H9 (cell line): ENCODE data around the gene C20orf202. TPM values are rescaled to one million over a fixed set of nuclear protein-coding genes. Genes with fewer than 3 reads are reported as not detected.

Experiments used
- DNase-seq: peaks from one replicate; pipeline ENCODE4 v3.0.0-alpha.2; 2017
- H2AFZ ChIP-seq: one replicate; pipeline ENCODE4 v1.6.1; 2013; ENCODE audit warnings: mild to moderate bottlenecking, low read length, control low read depth, moderate library complexity
- H2AK5ac ChIP-seq: 2 replicates; pipeline ENCODE4 v1.6.1; 2013; ENCODE audit warnings: low read length, control low read depth, mixed read lengths; ENCODE audit not compliant: insufficient read length
- H2BK120ac ChIP-seq: one replicate; pipeline ENCODE4 v1.6.1; 2013; ENCODE audit warnings: low read depth, mild to moderate bottlenecking, low read length, control low read depth, inconsistent platforms; ENCODE audit not compliant: poor library complexity, severe bottlenecking
- H2BK12ac ChIP-seq: 2 replicates; pipeline ENCODE4 v1.6.1; 2013; ENCODE audit warnings: low read length, control low read depth, mixed read lengths, low read depth; ENCODE audit not compliant: insufficient read length
- H2BK15ac ChIP-seq: 2 replicates; pipeline ENCODE4 v1.6.1; 2013; ENCODE audit warnings: low read depth, low read length, control low read depth
- H2BK20ac ChIP-seq: one replicate; pipeline ENCODE4 v1.6.1; 2013; ENCODE audit warnings: low read depth, mild to moderate bottlenecking, low read length, control low read depth, inconsistent platforms; ENCODE audit not compliant: poor library complexity, severe bottlenecking
- H2BK5ac ChIP-seq: 2 replicates; pipeline ENCODE4 v1.6.1; 2013; ENCODE audit warnings: low read length, control low read depth, mixed read lengths; ENCODE audit not compliant: insufficient read length
- H3K14ac ChIP-seq: 2 replicates; pipeline ENCODE4 v1.6.1; 2013; ENCODE audit warnings: low read length, control low read depth; ENCODE audit not compliant: insufficient read depth
- H3K18ac ChIP-seq: 2 replicates; pipeline ENCODE4 v1.6.1; 2013; ENCODE audit warnings: low read depth, mild to moderate bottlenecking, mixed read lengths, low read length, control low read depth; ENCODE audit not compliant: insufficient read length
- H3K23ac ChIP-seq: 2 replicates; pipeline ENCODE4 v1.6.1; 2013; ENCODE audit warnings: low read length, control low read depth, mixed read lengths, low read depth; ENCODE audit not compliant: insufficient read length
- H3K23me2 ChIP-seq: 2 replicates; pipeline ENCODE4 v1.6.1; 2013; ENCODE audit warnings: low read depth, mild to moderate bottlenecking, mixed read lengths, low read length, control low read depth; ENCODE audit not compliant: insufficient read length, poor library complexity, severe bottlenecking
- H3K27ac ChIP-seq: 2 replicates; pipeline ENCODE4 v1.5.1; 2013; ENCODE audit warnings: low read length, control low read depth, mixed read lengths, low read depth; ENCODE audit not compliant: insufficient read length
- H3K27me3 ChIP-seq: 2 replicates; pipeline ENCODE4 v1.6.1; 2013; ENCODE audit warnings: low read length, control low read depth, inconsistent platforms; ENCODE audit not compliant: insufficient read depth
- H3K4ac ChIP-seq: 2 replicates; pipeline ENCODE4 v1.6.1; 2013; ENCODE audit warnings: low read depth, mild to moderate bottlenecking, control low read depth, inconsistent platforms, low read length, moderate library complexity
- H3K4me1 ChIP-seq: 2 replicates; pipeline ENCODE4 v1.6.1; 2013; ENCODE audit warnings: low read length, control low read depth, inconsistent platforms; ENCODE audit not compliant: insufficient read depth
- H3K4me2 ChIP-seq: 2 replicates; pipeline ENCODE4 v1.6.1; 2013; ENCODE audit warnings: low read length, control low read depth, mixed read lengths; ENCODE audit not compliant: insufficient read length, insufficient read depth
- H3K56ac ChIP-seq: 2 replicates; pipeline ENCODE4 v1.6.1; 2013; ENCODE audit warnings: low read depth, mild to moderate bottlenecking, mixed read lengths, low read length, control low read depth; ENCODE audit not compliant: insufficient read length
- H3K79me1 ChIP-seq: 2 replicates; pipeline ENCODE4 v1.6.1; 2013; ENCODE audit warnings: low read depth, mild to moderate bottlenecking, moderate library complexity, low read length, control low read depth, inconsistent platforms; ENCODE audit not compliant: insufficient read depth, poor library complexity, severe bottlenecking
- H3K79me2 ChIP-seq: 2 replicates; pipeline ENCODE4 v1.6.1; 2013; ENCODE audit warnings: low read length, control low read depth, inconsistent platforms; ENCODE audit not compliant: insufficient read depth
- H3K9ac ChIP-seq: 2 replicates; pipeline ENCODE4 v1.6.1; 2013; ENCODE audit warnings: low read length, control low read depth, mixed read lengths; ENCODE audit not compliant: insufficient read length; ENCODE audit errors: extremely low read depth
- H3K9me3 ChIP-seq: one replicate; pipeline ENCODE4 v1.6.1; 2013; ENCODE audit warnings: low read depth, low read length, inconsistent platforms; ENCODE audit not compliant: control insufficient read depth
- H3T11ph ChIP-seq: one replicate; pipeline ENCODE4 v1.6.1; 2013; ENCODE audit warnings: mild to moderate bottlenecking, low read length, control low read depth, inconsistent platforms
- H4K20me1 ChIP-seq: one replicate; pipeline ENCODE4 v1.6.1; 2013; ENCODE audit not compliant: control insufficient read depth, insufficient read length, insufficient read depth
- H4K5ac ChIP-seq: 2 replicates; pipeline ENCODE4 v1.6.1; 2013; ENCODE audit warnings: low read depth, mild to moderate bottlenecking, mixed read lengths, low read length, control low read depth; ENCODE audit not compliant: insufficient read length
- H4K8ac ChIP-seq: replicated peaks from 2 replicates; pipeline ENCODE4 v1.6.1; 2013; ENCODE audit warnings: low read length, control low read depth, mixed read lengths, low read depth; ENCODE audit not compliant: insufficient read length
- H4K91ac ChIP-seq: 2 replicates; pipeline ENCODE4 v1.6.1; 2013; ENCODE audit warnings: low read depth, mild to moderate bottlenecking, moderate library complexity, mixed read lengths, low read length, control low read depth; ENCODE audit not compliant: insufficient read length
- H3K27ac Mint-ChIP-seq, 3 experiments: 2 replicates in 2 of 3; 3 replicates in 1 of 3; pipeline ENCODE4 v1.8.0; 2020 to 2021; ENCODE audit warnings: mixed read lengths in 3 of 3, mild to moderate bottlenecking in 1 of 3, moderate library complexity in 1 of 3
- H3K27me3 Mint-ChIP-seq: 2 replicates; pipeline ENCODE4 v1.8.0; 2021; ENCODE audit warnings: low read depth, mild to moderate bottlenecking, moderate library complexity, mixed read lengths
- H3K36me3 Mint-ChIP-seq, 3 experiments: 2 replicates in 2 of 3; 3 replicates in 1 of 3; pipeline ENCODE4 v1.8.0; 2020 to 2021; ENCODE audit warnings: low read depth in 3 of 3, mixed read lengths in 3 of 3; ENCODE audit not compliant: insufficient read depth in 1 of 3
- H3K4me1 Mint-ChIP-seq, 2 experiments: 2 replicates each; pipeline ENCODE4 v1.8.0; 2020; ENCODE audit warnings: mixed read lengths in 2 of 2
- H3K4me3 Mint-ChIP-seq, 2 experiments: 2 replicates in 1 of 2; 3 replicates in 1 of 2; pipeline ENCODE4 v1.8.0; 2020 to 2021; ENCODE audit warnings: mild to moderate bottlenecking in 2 of 2, mixed read lengths in 2 of 2, moderate library complexity in 1 of 2
- H3K9me3 Mint-ChIP-seq, 2 experiments: 2 replicates in 1 of 2; 3 replicates in 1 of 2; pipeline ENCODE4 v1.8.0; 2020; ENCODE audit warnings: mild to moderate bottlenecking in 2 of 2, mixed read lengths in 2 of 2, moderate library complexity in 1 of 2
- WGBS: extraction: QIAGEN DNeasy Blood & Tissue Kit; methylation state at CpG from one replicate; pipeline ENCODE4 v1.1.7; 2013; ENCODE audit warnings: missing lambda C conversion rate, low lambda C conversion rate, mixed read lengths; ENCODE audit not compliant: insufficient read length; ENCODE audit errors: extremely low coverage; 5-methylcytosine and 5-hydroxymethylcytosine counted together
- total RNA-seq: library from RNA; stranded (reverse); gene quantifications from 2 replicates; pipeline ENCODE4 v1.2.1, GENCODE V29; 2021
- TF ChIP-seq, protein P1 (sequence below): fragments of 200-600 bp; sonication (generic); conservative IDR thresholded peaks from 3 replicates; pipeline ENCODE4 v1.8.0; 2021; ENCODE audit warnings: antibody characterized with exemption, mild to moderate bottlenecking

Gene C20orf202
- total RNA-seq, 1 experiment from 2014 or later: 0.13 TPM

DNA sequence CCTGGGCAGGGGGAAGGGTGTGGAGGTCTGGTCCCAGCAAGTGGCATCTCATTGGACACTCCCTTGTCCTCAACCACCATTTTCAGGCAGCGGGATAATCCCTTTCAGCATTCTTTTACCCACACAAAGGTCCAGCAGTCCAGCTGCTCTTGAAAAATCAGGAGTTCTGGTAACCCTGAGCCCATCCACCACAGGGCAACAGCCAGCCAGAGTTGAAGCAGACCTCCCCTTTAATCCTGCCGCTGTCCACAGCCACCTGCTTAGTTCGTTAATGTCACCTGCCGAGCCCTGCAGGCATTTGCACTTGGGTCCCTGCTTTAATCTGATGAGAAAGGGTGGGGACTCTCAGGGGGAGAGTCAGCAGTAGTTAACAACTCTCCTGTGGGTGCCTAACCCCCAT, 29.6 kb upstream of the C20orf202 start:
- peaks cover 7 to 32% (median 16%) of the 10 kb centered on the region in 3 experiments; a peak in 6 of 7 replicates for H3K36me3 Mint-ChIP-seq
- Histone ChIP-seq H3K56ac (no peak overlapping the region), H4K8ac (no peak overlapping the region), H2BK15ac (no peak overlapping the region), H3K79me1 (no peaks in the 10 kb centered on the region), H4K91ac (no peak overlapping the region), H3T11ph (no peak overlapping the region), H3K23me2 (no peaks in the 10 kb centered on the region), H3K4ac (no peak overlapping the region), H3K27ac (no peak overlapping the region), H3K18ac (no peak overlapping the region), H3K14ac (no peak overlapping the region), H3K9me3 (no peaks in the 10 kb centered on the region), H3K79me2 (no peaks in the 10 kb centered on the region), H2AFZ (no peak overlapping the region), H2BK5ac (no peak overlapping the region), H4K5ac (no peak overlapping the region), H3K4me2 (no peak overlapping the region), H3K23ac (no peak overlapping the region), H2BK12ac (no peak overlapping the region), H2AK5ac (no peak overlapping the region), H2BK20ac (no peak overlapping the region), H3K4me1 (no peaks in the 10 kb centered on the region), H3K9ac (no peak overlapping the region), H3K27me3 (no peaks in the 10 kb centered on the region), H4K20me1 (no peaks in the 10 kb centered on the region), H2BK120ac (no peak overlapping the region)
- peak overlapping the region in 1 of 3 experiments; percentile 0; a peak in 1 of 7 replicates for H3K27ac Mint-ChIP-seq
- no peaks in the 10 kb centered on the region; a peak in 1 of 5 replicates for H3K9me3 Mint-ChIP-seq
- no peak overlapping the region for H3K4me3 Mint-ChIP-seq
- TF ChIP-seq, protein P1, sequence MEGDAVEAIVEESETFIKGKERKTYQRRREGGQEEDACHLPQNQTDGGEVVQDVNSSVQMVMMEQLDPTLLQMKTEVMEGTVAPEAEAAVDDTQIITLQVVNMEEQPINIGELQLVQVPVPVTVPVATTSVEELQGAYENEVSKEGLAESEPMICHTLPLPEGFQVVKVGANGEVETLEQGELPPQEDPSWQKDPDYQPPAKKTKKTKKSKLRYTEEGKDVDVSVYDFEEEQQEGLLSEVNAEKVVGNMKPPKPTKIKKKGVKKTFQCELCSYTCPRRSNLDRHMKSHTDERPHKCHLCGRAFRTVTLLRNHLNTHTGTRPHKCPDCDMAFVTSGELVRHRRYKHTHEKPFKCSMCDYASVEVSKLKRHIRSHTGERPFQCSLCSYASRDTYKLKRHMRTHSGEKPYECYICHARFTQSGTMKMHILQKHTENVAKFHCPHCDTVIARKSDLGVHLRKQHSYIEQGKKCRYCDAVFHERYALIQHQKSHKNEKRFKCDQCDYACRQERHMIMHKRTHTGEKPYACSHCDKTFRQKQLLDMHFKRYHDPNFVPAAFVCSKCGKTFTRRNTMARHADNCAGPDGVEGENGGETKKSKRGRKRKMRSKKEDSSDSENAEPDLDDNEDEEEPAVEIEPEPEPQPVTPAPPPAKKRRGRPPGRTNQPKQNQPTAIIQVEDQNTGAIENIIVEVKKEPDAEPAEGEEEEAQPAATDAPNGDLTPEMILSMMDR: no peak
- no peak for DNase-seq
- peaks cover 0 to 6% of the 10 kb centered on the region in 2 experiments; a peak in 1 of 4 replicates for H3K4me1 Mint-ChIP-seq
- no peaks in the 10 kb centered on the region for H3K27me3 Mint-ChIP-seq
- WGBS: no CpG with 5 or more reads among the region's 4 CpGs
